ENCODE results near the gene EGR2.

Gene EGR2

DNA sequence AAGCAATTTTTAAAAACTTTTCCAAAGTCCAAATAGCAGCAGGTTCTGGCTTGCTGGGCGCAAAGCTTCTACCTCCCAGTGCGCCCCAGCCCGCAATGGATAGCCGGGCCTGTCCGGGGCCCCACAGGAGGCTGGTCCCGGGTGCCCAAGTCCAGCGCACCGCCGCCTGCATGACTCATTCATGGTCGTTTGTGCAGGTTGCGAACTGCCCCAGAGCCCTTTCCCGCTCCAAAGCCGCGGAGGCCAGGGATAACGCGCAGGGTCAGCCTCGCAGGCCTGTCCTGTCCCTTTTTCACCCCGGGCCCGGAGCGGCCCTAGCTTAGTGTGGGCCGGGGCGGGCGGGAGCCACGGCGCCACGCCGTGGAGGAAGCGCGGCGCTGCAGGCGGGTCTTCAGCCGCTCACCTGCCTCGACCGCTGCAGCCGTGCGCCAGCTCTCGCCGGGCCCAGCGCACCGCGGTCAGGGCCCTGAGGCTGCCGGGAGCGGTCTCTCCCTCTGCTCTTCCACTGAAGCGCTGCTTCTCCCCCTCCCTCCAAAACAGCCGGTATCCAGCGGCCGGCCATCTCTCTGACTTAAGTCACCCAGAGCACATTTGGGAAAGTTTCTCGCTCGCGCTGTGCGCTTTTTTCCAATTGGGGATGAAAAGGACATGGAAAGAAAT, 1.7 kb upstream of the EGR2 start:
- DNase-seq, result peak; percentile 48 to 56

DNA sequence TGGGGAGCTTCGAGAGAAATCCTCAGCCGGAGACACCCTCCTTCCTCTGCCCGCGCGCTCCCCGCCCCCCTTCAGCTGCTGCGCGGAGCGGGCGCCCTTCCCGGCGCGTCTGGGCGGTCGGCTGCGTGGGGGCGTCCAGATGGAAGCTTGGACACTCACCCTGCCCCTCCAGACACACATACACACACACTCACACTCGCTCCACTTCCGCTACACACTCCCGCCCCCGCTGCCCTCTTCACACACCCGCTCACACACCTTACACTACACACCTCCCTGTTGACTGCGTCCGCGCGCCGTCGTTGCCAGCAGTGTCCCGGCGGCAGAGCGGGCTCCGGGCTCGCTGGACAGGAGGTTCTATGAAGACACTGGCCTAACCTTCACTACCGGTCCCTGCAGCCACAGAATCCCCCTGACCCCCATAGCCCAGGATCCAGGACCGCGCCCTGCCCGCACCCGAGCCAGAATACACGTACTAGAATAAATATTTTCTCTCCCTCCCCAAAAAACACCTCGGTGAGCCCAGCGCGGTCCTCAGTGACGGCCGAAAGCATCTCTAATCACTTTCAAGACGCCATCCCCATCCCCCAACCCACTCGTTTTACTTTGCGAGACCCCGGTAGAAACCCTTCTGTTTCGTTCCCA, 1.1 kb upstream of the EGR2 start:
- DNase-seq, result peak in 1 of 2 experiments; percentile 40

DNA sequence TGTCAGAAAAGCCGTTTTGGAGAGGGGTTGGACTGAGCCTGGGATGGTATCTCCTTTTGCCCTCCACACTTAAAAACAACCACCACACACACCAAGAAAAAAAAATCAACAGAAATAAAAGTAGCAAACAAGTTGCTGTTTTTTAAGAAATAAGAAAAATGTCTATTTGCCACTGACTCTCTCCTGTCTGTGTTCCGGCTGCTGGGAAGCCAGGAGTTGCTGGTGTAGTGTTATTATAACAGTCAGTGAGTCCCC, 163 bp downstream of the EGR2 start:
- no peak for DNase-seq

DNA sequence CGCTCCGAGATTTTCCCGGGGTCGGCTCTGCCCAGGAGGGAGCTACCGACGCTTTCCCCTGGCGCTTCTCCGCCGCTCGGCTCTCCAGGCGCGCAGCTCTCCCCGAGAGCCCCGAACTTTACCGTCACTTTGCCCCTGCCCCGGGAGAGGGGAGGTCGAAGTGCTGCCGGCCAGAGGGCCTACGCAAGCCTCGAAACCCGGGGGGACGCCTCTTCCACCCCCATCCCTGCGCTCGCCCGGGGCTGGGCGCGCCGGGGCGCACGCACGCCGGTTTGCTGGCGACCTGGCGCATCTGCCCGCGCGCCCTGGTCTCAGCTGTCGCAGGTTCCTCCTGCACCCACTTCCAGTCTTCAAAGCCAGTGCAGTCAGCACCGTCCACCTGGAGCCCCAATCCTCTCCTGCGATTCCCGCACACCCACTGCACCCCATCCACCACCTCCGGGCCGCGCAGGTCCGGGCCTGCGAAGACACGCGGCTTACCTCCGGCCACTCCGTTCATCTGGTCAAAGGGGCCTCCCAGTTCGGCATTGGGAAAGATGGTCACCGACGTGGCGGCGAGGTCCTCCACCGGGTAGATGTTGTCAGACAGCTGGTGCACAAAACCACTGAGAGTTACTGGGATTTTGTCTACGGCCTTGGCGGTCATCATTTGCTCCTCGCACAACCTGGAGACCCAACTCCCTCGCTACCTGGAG, 638 bp downstream of the EGR2 start:
- DNase-seq, result no peak

DNA sequence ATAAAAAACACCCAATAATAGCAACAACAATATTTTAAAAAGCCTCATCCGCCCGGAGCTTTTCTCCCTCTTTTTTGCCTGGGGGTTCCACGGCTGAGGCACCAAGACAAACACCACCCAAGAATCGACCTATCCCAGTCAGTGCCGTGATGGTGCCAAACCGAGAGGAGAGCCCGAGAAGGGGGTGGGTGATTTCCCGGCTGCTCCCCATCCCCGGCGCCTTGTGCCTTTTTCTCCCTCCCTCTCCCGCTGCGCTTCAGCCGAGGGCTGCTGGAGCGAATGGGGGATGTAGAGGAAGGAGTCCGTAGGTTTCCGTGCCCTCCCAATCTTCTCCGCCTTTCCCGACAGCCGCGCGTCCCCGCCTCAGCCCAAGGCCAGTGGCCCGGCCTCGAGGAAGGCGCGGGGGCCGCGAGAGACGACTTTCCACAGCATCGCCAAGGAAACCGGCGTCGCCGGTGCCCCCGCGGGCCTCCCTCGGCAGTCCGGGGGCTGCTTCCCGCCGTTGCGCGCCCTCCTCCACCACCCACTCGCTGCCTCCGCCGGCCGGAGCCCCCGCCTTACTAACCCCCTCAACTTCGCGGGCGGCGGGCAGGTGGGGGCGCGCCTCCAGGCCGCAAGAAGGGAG, 1.3 kb downstream of the EGR2 start:
- no peak for DNase-seq

DNA sequence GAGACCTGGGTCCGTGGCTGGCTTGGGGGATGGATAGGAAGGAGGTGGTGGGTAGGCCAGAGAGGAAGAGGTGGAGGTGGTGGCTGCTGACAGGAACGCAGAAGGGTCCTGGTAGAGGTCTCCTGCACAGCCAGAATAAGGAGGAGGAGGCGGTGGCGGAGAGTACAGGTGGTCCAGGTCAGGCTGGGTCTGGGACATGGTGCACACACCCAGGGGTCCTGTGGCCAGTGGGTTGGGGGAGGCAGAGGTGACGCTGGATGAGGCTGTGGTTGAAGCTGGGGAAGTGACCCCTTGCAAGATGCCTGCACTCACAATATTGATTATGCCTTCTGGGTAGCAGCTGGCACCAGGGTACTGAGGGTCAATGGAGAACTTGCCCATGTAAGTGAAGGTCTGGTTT, 2.2 kb downstream of the EGR2 start:
- no peak for DNase-seq

DNA sequence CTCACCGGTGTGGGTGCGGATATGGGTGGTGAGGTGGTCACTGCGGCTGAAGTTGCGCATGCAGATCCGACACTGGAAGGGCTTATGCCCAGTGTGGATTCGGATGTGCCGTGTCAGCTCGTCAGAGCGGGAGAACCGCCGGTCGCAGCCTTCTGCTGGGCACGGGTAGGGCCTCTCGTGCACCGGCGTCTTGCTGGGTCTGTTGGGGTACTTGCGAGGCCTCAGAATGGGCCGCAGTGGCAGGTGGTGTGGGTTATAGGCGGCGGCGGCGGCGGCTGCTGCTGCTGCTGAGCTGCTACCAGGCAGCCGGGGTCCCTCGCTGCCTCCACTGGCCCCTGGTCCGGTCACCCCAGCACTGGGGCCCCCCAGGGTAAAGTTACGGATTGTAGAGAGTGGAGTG, 2.7 kb downstream of the EGR2 start:
- DNase-seq, result no peak

DNA sequence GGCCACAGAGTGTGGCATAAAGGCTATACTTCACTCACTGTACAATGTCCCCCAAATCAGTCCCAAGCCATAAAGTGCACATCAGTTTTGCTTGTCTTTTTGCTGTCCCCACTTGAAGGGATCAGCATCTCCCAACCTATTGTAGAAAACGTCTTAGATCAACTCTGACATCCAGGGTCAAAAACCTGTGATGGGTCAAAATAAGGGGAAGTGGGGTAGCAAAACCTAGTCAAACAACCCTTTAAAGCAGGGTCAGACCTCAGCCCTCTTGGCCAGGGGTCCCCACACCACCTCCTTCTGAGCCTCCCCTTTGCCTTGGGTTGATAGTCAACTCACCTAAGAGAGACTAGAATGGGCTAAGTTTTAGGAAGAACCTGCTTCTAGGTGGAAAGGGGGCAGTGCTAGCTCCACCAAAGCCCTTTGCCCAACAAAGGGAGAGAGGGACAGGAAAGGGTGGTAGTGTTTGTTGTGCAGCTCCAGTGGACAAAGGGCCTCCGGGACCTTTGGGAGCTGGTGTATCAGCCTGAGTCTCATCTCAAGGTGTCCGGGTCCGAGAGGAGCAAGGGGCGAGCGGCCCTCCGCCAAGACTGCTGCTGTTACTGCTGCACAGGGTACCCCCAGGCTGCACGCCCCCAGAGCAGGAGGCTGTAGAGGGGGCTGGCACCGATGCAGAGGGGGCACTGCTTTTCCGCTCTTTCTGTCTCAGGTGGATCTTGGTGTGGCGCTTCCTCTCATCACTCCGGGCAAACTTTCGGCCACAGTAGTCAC, 3.3 kb downstream of the EGR2 start:
- no peak for DNase-seq

DNA sequence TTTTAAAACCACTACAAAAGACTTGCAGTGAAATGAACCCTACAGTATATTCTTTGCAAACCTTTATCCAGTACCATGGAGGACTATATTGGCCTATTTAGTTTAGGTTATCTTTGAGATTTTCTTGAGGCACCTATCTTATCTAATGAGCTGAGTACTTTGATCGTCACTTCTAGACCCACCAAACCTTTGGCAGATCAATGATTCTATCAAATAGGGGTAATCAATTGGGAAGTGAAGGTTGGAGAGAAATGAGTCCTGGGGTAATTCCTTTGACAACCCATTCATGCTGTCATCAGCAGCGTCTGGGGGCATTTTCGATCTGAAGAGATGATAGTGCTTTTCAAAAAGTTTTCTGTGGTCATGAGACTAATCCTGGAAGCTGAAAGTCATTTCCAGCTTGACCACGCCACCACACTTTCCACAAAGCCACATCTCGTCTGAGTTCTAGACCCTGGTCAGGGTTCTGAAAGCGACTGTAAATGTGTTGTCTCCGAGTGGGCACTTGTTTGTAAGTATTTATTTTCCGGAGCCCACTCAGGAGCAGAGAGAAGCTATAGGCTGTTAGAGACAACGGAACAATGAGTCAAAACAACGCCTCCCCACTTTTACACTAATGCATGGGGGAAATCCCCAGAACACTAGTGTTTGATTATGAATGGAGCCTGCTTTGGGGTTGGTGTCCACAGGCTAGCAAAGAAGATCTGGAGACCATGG, 4.8 kb downstream of the EGR2 start:
- no peak for DNase-seq

DNA sequence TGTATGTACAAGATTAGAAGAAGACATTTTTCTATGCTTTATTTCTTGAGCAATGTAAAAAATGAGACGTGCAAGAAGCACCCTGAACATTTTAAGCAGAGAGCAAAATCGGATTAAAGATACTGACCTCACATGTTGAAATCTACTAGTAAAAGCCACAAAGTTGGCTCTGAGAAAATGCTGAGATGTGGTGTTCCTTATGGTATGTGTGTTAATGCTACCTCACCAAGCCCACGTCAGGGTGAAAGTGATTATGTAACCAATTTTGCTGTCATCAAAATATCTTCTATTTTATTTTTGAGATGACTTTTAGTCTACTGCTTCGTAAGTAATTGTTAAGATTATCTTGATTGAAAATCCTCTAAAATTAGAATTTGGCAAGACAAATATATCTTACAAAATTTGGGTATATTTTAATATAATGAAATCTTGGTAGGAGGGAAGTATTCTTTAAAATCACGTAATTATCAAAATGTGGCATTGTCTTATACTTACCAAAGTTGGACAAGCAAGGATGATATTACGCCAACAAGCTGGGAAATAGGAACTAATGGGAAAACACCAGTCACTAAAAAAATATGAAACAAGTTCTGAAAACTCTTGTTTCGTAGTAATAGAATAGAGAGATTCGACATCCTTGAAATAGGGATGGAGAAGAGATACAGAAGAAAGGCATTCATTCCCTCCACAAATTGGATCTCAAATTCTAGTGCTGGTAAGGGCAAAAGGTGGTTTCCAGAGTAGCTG, 5.8 kb downstream of the EGR2 start:
- no peak for DNase-seq

DNA sequence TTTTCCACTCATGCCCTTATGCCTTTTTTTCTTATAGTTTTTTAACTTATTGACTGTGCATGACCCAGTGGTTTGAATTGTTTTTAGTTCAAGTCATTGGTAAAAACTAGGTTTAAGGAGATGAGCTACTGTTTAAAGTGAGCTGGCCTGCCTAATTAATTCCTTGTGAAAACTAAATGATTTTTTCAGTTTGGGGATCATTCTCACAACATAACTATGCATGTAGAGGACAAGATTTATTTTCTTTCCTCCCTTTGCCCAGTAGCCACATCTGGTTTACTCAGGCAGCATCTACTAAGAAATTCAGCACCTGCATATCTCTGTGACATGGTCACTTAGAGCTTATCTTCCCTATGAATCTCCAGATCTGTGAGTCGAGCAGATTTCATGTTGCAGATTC, 9.9 kb downstream of the EGR2 start:
- DNase-seq, result no peak

DNA sequence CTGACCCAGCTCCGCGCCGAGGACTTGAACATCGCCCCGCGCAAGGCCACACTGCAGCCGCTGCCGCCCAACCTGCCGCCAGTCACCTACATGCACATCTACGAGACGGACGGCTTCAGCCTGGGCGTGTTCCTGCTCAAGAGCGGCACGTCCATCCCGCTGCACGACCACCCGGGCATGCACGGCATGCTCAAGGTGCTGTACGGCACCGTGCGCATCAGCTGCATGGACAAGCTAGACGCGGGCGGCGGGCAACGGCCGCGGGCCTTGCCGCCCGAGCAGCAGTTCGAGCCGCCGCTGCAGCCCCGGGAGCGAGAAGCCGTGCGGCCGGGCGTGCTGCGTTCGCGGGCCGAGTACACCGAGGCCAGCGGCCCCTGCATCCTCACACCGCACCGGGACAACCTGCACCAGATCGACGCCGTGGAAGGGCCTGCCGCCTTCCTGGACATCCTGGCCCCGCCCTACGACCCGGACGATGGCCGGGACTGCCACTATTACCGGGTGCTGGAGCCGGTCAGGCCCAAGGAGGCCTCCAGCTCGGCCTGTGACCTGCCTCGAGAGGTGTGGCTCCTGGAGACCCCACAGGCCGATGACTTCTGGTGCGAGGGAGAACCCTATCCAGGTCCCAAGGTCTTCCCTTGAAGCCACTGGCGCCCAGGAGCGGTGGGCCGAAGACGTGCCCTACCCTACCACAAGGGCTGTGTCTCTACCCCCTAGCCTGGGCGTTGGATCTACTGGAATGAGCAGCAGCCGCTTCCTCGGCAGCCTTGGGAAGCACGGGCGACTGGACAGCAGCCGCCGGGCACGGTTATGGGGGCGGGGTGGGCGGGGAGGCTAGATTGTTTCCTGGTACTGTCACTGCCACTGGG, 10.7 kb downstream of the EGR2 start:
- DNase-seq, result peak in 1 of 2 experiments; percentile 53

DNA sequence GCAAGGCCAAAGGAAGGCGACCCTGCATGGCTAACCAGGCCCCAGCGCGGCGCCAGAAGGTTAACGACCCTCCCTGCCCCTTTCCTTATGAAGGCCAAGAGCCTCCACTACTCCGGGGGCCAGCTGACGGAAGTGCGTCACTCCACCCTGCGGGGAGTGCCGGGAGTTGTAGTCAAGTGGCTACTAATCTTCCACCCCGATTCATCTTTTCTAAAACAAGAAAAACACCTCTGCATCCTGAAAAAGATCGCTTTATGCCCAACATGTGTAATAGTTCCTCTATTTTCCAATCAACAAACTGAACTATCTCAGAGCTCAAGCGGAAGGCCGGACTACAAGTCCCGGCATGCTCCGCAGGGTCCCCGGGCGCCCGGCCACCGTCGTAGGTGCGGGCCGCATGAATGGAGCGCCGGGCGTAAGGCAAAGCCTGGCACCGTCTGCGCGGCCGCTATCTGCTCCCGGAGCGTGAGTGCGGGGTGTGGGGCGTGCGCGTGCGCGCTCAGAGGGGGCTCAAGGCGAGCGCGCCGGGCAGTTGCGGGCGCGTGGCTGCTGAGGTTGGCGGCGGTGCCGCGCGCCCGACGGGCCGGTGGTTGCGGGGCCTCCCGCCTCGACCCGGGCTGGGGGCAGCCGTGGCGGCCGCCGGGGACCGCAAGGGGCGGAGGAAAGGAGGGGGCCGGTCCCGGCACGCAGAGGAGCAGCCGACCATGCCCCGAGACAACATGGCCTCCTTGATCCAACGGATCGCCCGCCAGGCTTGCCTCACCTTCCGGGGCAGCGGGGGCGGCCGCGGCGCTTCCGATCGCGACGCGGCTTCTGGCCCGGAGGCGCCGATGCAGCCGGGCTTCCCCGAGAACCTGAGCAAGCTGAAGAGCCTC, 11.6 kb downstream of the EGR2 start, which contains the start of gene ADO:
Gene ADO (plus strand): TSS at position 365 of the 875 bp plus-strand sequence. CDS start 340 bp downstream, at position 705.
- peak; percentile 93 to 94 for DNase-seq

DNA sequence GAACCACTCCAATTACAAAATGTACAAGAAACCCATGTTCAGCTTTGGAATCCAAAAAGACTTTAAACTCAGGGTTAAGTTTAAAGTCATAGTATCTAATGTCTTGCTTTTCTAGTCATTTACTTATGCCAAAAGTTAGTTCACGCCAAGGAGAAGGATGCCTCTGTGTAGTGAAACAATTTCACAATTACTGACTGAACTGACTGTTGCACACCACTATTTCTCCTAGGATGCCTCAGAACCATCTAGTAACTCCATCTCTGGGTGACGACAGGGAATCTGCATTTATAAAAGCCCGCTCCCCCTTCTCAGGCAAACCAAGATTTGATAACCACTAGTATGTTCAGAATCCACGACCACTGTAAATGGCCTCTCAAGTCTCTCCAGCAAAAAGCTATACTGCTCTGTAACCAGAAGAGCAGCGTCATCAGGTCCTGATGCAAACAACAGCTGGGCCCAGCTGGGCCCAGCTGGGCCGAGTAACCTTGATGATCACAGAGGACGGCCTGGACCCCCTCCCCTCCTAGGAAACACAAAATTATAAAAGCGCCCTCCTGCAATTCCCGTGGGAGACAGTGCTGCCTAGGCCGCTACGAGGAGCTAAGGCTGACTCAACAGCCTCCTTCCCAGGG, 12.3 kb downstream of the EGR2 start:
- DNase-seq, result peak in 1 of 2 experiments; percentile 60

DNA sequence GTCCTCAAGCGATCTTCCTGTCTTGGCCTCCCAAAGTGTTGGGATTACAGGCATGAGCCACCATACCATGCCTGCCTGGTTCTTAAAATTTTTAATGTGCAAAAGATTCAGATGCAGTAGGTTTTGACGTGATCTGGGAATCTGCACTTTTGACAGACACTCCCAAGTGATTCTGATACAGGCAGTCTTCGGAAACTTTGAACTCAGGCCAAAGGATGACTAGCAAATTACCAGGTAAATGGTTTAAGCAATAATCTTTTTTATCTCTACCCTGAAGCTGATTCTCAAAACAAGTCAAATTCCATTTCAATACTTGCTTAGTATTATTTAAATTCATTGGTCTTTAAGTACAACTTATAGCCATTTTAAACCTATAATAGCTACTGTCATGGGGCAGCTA, 14.3 kb downstream of the EGR2 start:
- DNase-seq, result no peak

DNA sequence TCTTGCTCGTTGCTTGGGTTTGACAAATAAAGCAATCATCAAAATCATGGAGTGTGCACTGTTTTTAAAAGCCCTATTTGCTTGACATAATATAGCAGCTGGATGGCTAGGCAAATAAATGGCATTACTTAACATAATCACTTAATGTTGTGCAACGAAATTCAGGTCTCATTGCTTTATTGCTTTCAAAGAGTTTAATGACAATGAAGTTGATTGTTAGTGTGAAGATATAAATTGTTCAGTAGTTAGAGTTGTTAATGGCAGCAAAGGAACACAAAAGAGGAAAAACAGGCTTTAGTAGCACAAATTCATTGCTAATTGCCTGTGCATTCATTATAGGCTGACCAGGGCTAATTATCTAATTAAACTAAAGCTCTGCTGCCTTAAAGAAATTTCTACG, 19.3 kb downstream of the EGR2 start:
- DNase-seq, result no peak

DNA sequence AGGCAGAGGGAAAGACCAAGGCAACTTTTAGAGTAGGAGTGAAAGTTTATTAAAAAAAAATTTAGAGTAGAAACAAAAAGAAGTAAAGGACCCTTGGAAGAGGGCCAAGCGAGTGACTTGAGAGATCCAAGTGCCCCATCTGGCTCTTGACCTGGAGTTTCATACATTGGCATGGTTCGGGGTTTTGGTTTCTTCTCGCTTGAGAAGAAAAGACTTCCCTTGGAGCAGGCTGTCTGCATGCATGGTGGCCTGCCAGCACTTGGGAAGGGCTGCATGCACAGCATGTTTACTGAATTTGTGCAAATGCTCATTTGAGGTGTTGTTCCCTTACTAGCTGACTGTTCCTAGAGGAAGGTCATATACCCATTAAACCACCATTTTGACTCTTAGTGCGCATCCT, 20.4 kb downstream of the EGR2 start:
- no peak for DNase-seq

DNA sequence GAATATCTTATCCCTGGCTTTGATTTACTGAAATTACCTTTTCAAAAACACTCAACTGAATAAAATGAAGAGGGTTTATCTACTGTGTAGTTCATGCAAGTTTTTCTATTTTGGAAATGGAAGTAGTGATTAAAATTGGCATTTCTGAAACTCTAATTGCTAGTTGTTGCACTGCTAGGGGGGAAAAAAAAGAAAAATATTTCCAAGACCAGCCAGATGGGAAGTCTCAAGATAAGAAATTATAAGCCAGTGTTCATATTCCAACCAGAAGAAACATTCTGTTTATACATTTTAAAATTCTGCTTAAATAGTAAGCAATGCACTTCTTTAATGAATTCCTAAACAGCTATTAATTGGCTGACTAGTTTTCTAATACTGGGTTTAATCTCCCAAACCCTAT, 21.1 kb downstream of the EGR2 start:
- no peak for DNase-seq

DNA sequence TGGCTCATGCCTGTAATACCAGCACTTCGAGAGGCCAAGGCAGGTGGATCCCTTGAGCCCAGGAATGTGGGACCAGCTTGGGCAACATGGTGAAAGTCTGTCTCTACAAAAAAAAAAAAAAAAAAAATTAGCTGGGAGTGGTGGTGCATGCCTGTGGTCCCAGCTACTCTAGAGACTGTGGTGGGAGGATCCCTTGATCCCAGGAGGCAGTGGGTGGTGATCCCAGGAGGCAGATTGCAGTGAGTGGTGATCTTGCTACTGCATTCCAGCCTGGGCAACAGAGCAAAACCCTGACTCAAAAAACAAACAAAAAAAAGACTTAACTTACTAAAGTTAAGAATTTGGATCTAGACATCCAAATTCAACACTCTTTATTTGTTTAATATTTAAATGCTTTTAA, 21.9 kb downstream of the EGR2 start:
- DNase-seq, result no peak

Data from Kasumi-1 (cell line).